AG09309 (cell line): Measurements from ENCODE around the gene NAT16.

Experiments
- DNase-seq: peaks from one replicate; pipeline ENCODE4 v3.0.0-alpha.2; 2010; ENCODE audit warnings: low read depth
- H3K4me3 ChIP-seq: 2 replicates; pipeline ENCODE4 v1.5.1; 2011; ENCODE audit warnings: mild to moderate bottlenecking, low read depth, low read length, moderate library complexity; ENCODE audit not compliant: control insufficient read depth
- CTCF ChIP-seq: IDR thresholded peaks from 2 replicates; pipeline ENCODE4 v1.5.1; 2011; ENCODE audit warnings: mild to moderate bottlenecking, low read depth, low read length, inconsistent platforms; ENCODE audit not compliant: insufficient read depth, control insufficient read depth; ENCODE audit errors: missing control alignments

Gene NAT16

DNA sequence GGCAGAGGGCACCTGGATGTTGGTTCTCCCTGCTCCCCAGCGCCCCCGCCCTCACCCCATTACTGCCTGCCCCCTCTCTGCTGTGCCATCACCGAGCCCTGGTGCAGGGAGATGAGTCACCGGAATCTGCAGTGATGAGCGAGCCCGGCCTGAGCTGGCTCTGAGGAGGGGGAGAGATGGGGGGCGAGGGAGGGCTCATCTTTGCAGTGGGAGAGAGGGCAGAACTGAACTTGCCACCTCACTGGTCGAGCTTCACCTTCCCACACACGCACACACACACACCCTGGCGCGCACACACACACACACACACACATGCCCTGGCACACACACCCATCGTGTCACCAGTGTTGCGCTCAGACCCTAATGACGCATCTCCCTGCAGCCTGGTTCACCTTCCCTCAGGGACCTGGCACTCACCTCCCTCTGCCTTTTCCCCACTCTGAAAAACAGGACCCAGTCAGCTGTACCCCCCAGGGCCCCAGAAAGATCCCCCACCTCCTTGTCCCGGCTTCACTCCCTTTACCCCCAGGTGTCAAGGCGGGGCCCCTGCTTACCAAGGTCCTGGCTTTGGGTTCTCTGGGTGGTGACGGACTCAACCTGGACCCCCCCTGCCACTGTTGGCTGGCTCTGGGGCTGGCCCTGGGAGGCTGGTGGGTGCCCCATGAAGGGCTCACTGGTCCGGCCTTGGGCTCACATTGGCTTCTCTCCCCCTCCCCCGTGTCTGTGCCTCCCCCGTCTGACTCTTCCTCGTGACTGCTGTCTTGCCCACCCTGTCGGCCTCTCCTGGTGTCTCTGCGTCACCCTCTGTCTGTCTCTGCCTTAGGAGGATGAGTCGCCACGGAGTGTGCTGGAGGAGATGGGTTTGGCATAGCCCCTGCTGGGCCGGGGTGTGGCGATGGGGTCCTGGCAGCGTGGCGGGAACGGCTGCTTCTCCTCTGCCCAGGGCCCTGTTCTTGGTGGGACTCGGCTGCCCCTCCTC, 20.1 kb downstream of the NAT16 start:
- no peak for TF ChIP-seq CTCF
- no peak for DNase-seq
- H3K4me3 ChIP-seq: no peak overlapping the region

GRCh38 chr7:101156866-101157589, 23.1 kb downstream of the NAT16 start:
- TF ChIP-seq CTCF: no peak
- no peak for DNase-seq
- no peak overlapping the region for H3K4me3 ChIP-seq

GRCh38 chr7:101156277-101156676, 23.8 kb downstream of the NAT16 start:
- no peak for DNase-seq
- peak; percentile 39 for TF ChIP-seq CTCF
- H3K4me3 ChIP-seq: no peak overlapping the region

DNA sequence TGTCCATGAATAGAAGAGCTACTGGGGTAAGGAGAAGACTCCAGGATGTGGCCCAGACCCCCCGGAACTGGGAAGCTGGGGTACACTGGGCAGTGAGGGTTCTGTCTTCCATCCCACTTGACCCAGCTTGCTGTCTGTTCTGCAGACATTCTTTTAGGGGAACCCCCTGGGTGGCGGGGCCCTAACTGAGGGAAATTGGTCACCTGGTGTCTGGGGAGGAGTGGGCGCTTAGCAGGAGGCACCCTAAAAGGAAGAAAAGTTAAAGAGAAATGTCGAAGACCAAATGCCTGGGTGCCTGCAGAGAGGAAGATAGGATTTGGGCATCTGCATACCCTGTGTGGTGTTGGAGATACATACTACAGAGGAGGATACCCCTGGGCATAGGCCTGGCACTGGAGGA, 24.8 kb downstream of the NAT16 start:
- H3K4me3 ChIP-seq: peak overlapping the region; percentile 99
- TF ChIP-seq CTCF: no peak
- no peak for DNase-seq

DNA sequence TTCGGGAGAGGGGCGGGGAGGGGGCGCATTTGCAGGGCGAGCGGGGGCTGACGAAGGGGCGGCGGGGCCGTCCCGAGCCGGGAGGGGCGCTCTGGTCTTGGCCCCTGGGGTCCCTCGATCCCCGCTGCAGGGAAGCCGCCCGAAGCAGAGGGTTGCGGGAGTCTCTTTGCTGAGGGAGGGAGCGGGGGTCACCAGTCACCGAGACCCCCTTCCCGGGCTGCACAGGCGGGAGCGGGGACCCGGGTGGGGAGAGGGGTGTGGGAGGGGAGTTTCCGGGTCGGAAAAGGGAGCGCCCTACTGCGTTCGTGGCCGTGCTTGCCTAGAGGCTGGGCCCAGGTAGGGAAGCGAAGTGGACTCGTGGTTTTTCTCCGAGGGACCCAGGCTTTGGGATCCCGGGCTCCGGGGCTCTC, 25.4 kb downstream of the NAT16 start:
- H3K4me3 ChIP-seq: peak overlapping the region; percentile 99
- TF ChIP-seq CTCF: no peak
- DNase-seq: no peak

- no peak for DNase-seq
- no peak for TF ChIP-seq CTCF
- peak within 1 kb of the TSS; percentile 99 for H3K4me3 ChIP-seq
Measured at GRCh38 chr7:101153969-101154692, 26.0 kb downstream of the NAT16 start, which contains the start of gene AP1S1. AP1S1 (plus strand) TSS chr7:101154476; CDS start chr7:101154515, 39 bp downstream.
